HEK293 (cell line): ENCODE data around the gene TRDMT1.
A peak's percentile ranks its signal among the peaks of the same experiment; 100 is the strongest.

Source experiments
- CTCF ChIA-PET: fragments of 350-600 bp; formaldehyde crosslinking; extraction: SDS; loops from one replicate; lab custom pipeline; 2021; ENCODE audit warnings: antibody characterized with exemption; lab: Yijun Ruan, JAX
- POLR2A ChIA-PET: fragments of 300-600 bp; formaldehyde crosslinking; extraction: SDS; loops from one replicate; lab custom pipeline; 2020; ENCODE audit warnings: antibody characterized with exemption, inconsistent platforms; lab: Yijun Ruan, JAX
- H3K27ac ChIP-seq: fragments of 200-500 bp; sonication (Bioruptor generic); 2 replicates; pipeline ENCODE4 v1.5.1; 2014; ENCODE audit warnings: low read depth, low read length, control low read depth, inconsistent platforms; ENCODE audit errors: extremely low read depth
- H3K36me3 ChIP-seq, 2 experiments: fragments of 200-500 bp in 1 of 2; sonication (Bioruptor generic) in 1 of 2; 1 replicate in 1 of 2; 2 replicates in 1 of 2; pipeline ENCODE4 v1.5.1; 2014 to 2017; ENCODE audit warnings: inconsistent platforms in 2 of 2, low read length in 2 of 2; ENCODE audit not compliant: control insufficient read depth in 2 of 2, insufficient read depth in 1 of 2
- H3K4me1 ChIP-seq: fragments of 200-500 bp; sonication (Bioruptor generic); 2 replicates; pipeline ENCODE4 v1.5.1; 2014; ENCODE audit warnings: mild to moderate bottlenecking, low read length, inconsistent platforms; ENCODE audit not compliant: control insufficient read depth, insufficient read depth
- H3K4me3 ChIP-seq: 2 replicates; pipeline ENCODE4 v1.5.1; 2011; ENCODE audit warnings: low read depth, mild to moderate bottlenecking, control low read depth, low read length, moderate library complexity
- H3K9me3 ChIP-seq: fragments of 200-500 bp; sonication (Bioruptor generic); 2 replicates; pipeline ENCODE4 v1.5.1; 2014; ENCODE audit warnings: low read depth, low read length, inconsistent platforms; ENCODE audit not compliant: control insufficient read depth, insufficient read depth
- KLF10 ChIP-seq: fragments of 450-650 bp; IDR thresholded peaks from 2 replicates; pipeline ENCODE4 v1.5.1; 2018; ENCODE audit warnings: missing biosample characterization, mild to moderate bottlenecking, missing genetic modification characterization
- KLF16 ChIP-seq: fragments of 450-650 bp; formaldehyde crosslinking; IDR thresholded peaks from 2 replicates; pipeline ENCODE4 v1.5.1; 2017; ENCODE audit warnings: missing biosample characterization, missing genetic modification characterization
- OSR2 ChIP-seq: fragments of 450-650 bp; formaldehyde crosslinking; IDR thresholded peaks from 2 replicates; pipeline ENCODE4 v1.5.1; 2016; ENCODE audit warnings: missing biosample characterization, missing genetic modification characterization
- OVOL3 ChIP-seq: fragments of 450-650 bp; formaldehyde crosslinking; IDR thresholded peaks from 2 replicates; pipeline ENCODE4 v1.5.1; 2016; ENCODE audit warnings: missing biosample characterization, missing genetic modification characterization
- SP7 ChIP-seq: fragments of 450-650 bp; formaldehyde crosslinking; IDR thresholded peaks from 2 replicates; pipeline ENCODE4 v1.5.1; 2016; ENCODE audit warnings: missing biosample characterization, missing genetic modification characterization
- ZBTB17 ChIP-seq: fragments of 450-650 bp; formaldehyde crosslinking; IDR thresholded peaks from 2 replicates; pipeline ENCODE4 v1.5.1; 2016; ENCODE audit warnings: missing biosample characterization, missing genetic modification characterization
- ZBTB20 ChIP-seq: fragments of 450-650 bp; formaldehyde crosslinking; IDR thresholded peaks from 2 replicates; pipeline ENCODE4 v1.5.1; 2016; ENCODE audit warnings: missing biosample characterization, missing genetic modification characterization
- ZEB2 ChIP-seq: fragments of 450-650 bp; formaldehyde crosslinking; IDR thresholded peaks from 2 replicates; pipeline ENCODE4 v1.5.1; 2016; ENCODE audit warnings: missing biosample characterization, missing genetic modification characterization
- ZFP37 ChIP-seq: fragments of 450-650 bp; formaldehyde crosslinking; IDR thresholded peaks from 2 replicates; pipeline ENCODE4 v1.5.1; 2016; ENCODE audit warnings: missing biosample characterization, missing genetic modification characterization
- ZFP69B ChIP-seq: fragments of 450-650 bp; formaldehyde crosslinking; IDR thresholded peaks from 2 replicates; pipeline ENCODE4 v1.5.1; 2016; ENCODE audit warnings: missing biosample characterization, missing genetic modification characterization
- ZNF157 ChIP-seq: fragments of 450-650 bp; formaldehyde crosslinking; IDR thresholded peaks from 2 replicates; pipeline ENCODE4 v1.5.1; 2016; ENCODE audit warnings: missing biosample characterization, missing genetic modification characterization
- ZNF24 ChIP-seq: fragments of 450-650 bp; formaldehyde crosslinking; IDR thresholded peaks from 2 replicates; pipeline ENCODE4 v1.5.1; 2016; ENCODE audit warnings: missing biosample characterization, missing genetic modification characterization
- ZNF311 ChIP-seq: fragments of 450-650 bp; formaldehyde crosslinking; IDR thresholded peaks from 2 replicates; pipeline ENCODE4 v1.5.1; 2017; ENCODE audit warnings: missing biosample characterization, missing genetic modification characterization, borderline replicate concordance
- ZNF416 ChIP-seq: fragments of 450-650 bp; formaldehyde crosslinking; IDR thresholded peaks from 2 replicates; pipeline ENCODE4 v1.5.1; 2016; ENCODE audit warnings: missing biosample characterization, missing genetic modification characterization
- ZNF48 ChIP-seq: fragments of 450-650 bp; formaldehyde crosslinking; IDR thresholded peaks from 2 replicates; pipeline ENCODE4 v1.5.1; 2016; ENCODE audit warnings: missing biosample characterization, missing genetic modification characterization
- ZNF544 ChIP-seq: fragments of 450-650 bp; formaldehyde crosslinking; IDR thresholded peaks from 2 replicates; pipeline ENCODE4 v1.5.0; 2017; ENCODE audit warnings: missing biosample characterization, missing genetic modification characterization
- ZNF558 ChIP-seq: fragments of 450-650 bp; formaldehyde crosslinking; IDR thresholded peaks from 2 replicates; pipeline ENCODE4 v1.5.1; 2016; ENCODE audit warnings: missing biosample characterization, missing genetic modification characterization
- ZNF621 ChIP-seq: fragments of 450-650 bp; formaldehyde crosslinking; IDR thresholded peaks from 2 replicates; pipeline ENCODE4 v1.5.1; 2017; ENCODE audit warnings: missing biosample characterization, missing genetic modification characterization
- ZNF623 ChIP-seq: fragments of 450-650 bp; formaldehyde crosslinking; IDR thresholded peaks from 2 replicates; pipeline ENCODE4 v1.5.1; 2016; ENCODE audit warnings: missing biosample characterization, missing genetic modification characterization
- ZNF629 ChIP-seq: fragments of 450-650 bp; formaldehyde crosslinking; IDR thresholded peaks from 2 replicates; pipeline ENCODE4 v1.5.1; 2017; ENCODE audit warnings: missing biosample characterization, missing genetic modification characterization
- ZNF654 ChIP-seq: fragments of 450-650 bp; formaldehyde crosslinking; IDR thresholded peaks from 2 replicates; pipeline ENCODE4 v1.5.1; 2016; ENCODE audit warnings: low read depth, missing biosample characterization, missing genetic modification characterization
- ZNF707 ChIP-seq: fragments of 450-650 bp; formaldehyde crosslinking; IDR thresholded peaks from 2 replicates; pipeline ENCODE4 v1.5.1; 2016; ENCODE audit warnings: missing biosample characterization, missing genetic modification characterization
- ZNF76 ChIP-seq: fragments of 450-650 bp; formaldehyde crosslinking; IDR thresholded peaks from 2 replicates; pipeline ENCODE4; 2016; ENCODE audit warnings: low read depth, missing biosample characterization, missing genetic modification characterization, borderline replicate concordance
- ZNF837 ChIP-seq: fragments of 450-650 bp; formaldehyde crosslinking; IDR thresholded peaks from 2 replicates; pipeline ENCODE4 v1.5.1; 2016; ENCODE audit warnings: missing biosample characterization, missing genetic modification characterization
- TF ChIP-seq, protein P1 (sequence below): fragments of 450-650 bp; formaldehyde crosslinking; IDR thresholded peaks from 2 replicates; pipeline ENCODE4 v1.5.1; 2016; ENCODE audit warnings: missing biosample characterization, missing genetic modification characterization
- TF ChIP-seq, protein P2 (sequence below): fragments of 450-650 bp; formaldehyde crosslinking; IDR thresholded peaks from 2 replicates; pipeline ENCODE4 v1.5.1; 2016; ENCODE audit warnings: missing biosample characterization, missing genetic modification characterization, low read depth
- TF ChIP-seq, protein P3 (sequence below): fragments of 450-650 bp; formaldehyde crosslinking; IDR thresholded peaks from 2 replicates; pipeline ENCODE4 v1.5.1; 2017; ENCODE audit warnings: missing biosample characterization, missing genetic modification characterization
- TF ChIP-seq, protein P4 (sequence below): fragments of 450-650 bp; formaldehyde crosslinking; IDR thresholded peaks from 2 replicates; pipeline ENCODE4; 2016; ENCODE audit warnings: missing biosample characterization, missing genetic modification characterization
- TF ChIP-seq, protein P5 (sequence below): fragments of 450-650 bp; formaldehyde crosslinking; IDR thresholded peaks from 2 replicates; pipeline ENCODE4 v1.5.1; 2016; ENCODE audit warnings: missing biosample characterization, missing genetic modification characterization
- TF ChIP-seq, protein P6 (sequence below): fragments of 450-650 bp; formaldehyde crosslinking; IDR thresholded peaks from 2 replicates; pipeline ENCODE4 v1.5.1; 2016; ENCODE audit warnings: missing biosample characterization, missing genetic modification characterization

TRDMT1 gene

DNA sequence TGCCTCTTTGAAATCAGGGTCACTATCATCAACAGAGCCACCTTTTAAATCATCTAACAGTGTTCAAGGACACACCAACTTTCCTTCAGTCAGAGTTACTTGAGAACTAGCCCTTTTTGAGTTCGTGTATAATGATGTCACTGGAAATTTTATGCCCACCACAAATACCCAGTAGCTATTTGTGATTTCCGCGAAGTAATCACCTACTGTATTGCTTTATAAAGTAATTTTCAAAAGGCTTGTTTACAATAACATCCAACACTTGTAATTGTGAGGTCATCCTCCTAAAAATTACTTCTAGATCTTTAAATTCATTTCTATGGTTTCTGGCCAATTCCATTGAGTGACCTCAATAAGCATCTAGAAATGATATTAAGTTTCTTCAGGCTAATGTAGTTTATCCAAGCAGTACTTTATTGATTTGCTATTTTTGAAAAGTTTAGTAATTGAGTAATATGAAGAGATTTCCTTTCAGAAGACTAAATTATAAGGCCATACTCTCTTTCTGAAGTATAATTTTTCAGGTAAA is 12.8 kb downstream of the TRDMT1 start (continued):
- TF ChIP-seq ZFP37 (no peak), ZNF558 (peak; percentile 51; the same call in 1 of the 2 replicates), KLF10 (tag by site-specific recombination) (peak; percentile 24; the same call in 1 of the 2 replicates), ZNF629 (peak; percentile 86), ZNF623 (tag by site-specific recombination) (no peak), ZNF24 (tag by site-specific recombination) (peak; percentile 63; the same call in 1 of the 2 replicates), ZBTB17 (tag by site-specific recombination) (no peak; the same call in 1 of the 2 replicates), SP7 (tag by site-specific recombination) (0 out of 2 replicates have a peak, but pooled peaks have one; percentile 23), ZEB2 (tag by site-specific recombination) (peak; percentile 31), OSR2 (tag by site-specific recombination) (peak; percentile 76), ZNF654 (tag by site-specific recombination) (0 out of 2 replicates have a peak, but pooled peaks have one; percentile 3)
- TF ChIP-seq, protein P1, sequence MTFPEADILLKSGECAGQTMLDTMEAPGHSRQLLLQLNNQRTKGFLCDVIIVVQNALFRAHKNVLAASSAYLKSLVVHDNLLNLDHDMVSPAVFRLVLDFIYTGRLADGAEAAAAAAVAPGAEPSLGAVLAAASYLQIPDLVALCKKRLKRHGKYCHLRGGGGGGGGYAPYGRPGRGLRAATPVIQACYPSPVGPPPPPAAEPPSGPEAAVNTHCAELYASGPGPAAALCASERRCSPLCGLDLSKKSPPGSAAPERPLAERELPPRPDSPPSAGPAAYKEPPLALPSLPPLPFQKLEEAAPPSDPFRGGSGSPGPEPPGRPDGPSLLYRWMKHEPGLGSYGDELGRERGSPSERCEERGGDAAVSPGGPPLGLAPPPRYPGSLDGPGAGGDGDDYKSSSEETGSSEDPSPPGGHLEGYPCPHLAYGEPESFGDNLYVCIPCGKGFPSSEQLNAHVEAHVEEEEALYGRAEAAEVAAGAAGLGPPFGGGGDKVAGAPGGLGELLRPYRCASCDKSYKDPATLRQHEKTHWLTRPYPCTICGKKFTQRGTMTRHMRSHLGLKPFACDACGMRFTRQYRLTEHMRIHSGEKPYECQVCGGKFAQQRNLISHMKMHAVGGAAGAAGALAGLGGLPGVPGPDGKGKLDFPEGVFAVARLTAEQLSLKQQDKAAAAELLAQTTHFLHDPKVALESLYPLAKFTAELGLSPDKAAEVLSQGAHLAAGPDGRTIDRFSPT (tag by site-specific recombination) = peak; percentile 54; the same call in 1 of the 2 replicates

DNA sequence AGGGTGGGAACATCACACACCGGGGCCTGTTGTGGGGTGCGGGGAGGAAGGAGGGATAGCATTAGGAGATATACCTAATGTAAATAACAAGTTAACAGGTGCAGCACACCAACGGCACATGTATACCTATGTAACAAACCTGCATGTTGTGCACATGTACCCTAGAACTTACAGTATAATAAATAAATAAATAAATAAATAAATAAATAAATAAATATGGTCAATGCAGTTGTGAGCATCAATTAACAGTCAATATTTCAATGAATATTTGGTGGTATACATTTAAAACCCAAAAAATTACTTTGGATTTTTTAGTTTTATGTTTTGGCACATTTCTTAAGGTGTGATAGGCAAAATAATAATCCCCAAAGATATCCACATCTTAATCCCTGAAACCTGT is 15.6 kb downstream of the TRDMT1 start:
- CTCF ChIA-PET = no interaction called here
- no peak overlapping the region for H3K4me3 ChIP-seq
- no peak overlapping the region for H3K27ac ChIP-seq
- POLR2A ChIA-PET = no interaction called here
- no peaks in the 10 kb centered on the region for H3K9me3 ChIP-seq
- H3K36me3 ChIP-seq = no peaks in the 10 kb centered on the region
- 0 out of 2 replicates have a peak, but pooled peaks cover 3% of the 10 kb centered on the region for H3K4me1 ChIP-seq
- TF ChIP-seq ZNF311 (no peak), ZBTB20 (tag by site-specific recombination) (no peak), ZFP69B (no peak), ZNF837 (tag by site-specific recombination) (no peak), ZNF707 (tag by site-specific recombination) (no peak), OVOL3 (tag by site-specific recombination) (no peak), ZNF416 (tag by site-specific recombination) (no peak), ZNF157 (tag by site-specific recombination) (no peak), ZNF621 (tag by site-specific recombination) (no peak), KLF16 (tag by site-specific recombination) (no peak), ZNF544 (tag by site-specific recombination) (no peak), ZNF76 (tag by site-specific recombination) (no peak), ZNF48 (tag by site-specific recombination) (no peak)
- TF ChIP-seq, protein P2, sequence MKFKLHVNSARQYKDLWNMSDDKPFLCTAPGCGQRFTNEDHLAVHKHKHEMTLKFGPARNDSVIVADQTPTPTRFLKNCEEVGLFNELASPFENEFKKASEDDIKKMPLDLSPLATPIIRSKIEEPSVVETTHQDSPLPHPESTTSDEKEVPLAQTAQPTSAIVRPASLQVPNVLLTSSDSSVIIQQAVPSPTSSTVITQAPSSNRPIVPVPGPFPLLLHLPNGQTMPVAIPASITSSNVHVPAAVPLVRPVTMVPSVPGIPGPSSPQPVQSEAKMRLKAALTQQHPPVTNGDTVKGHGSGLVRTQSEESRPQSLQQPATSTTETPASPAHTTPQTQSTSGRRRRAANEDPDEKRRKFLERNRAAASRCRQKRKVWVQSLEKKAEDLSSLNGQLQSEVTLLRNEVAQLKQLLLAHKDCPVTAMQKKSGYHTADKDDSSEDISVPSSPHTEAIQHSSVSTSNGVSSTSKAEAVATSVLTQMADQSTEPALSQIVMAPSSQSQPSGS (tag by site-specific recombination) = no peak
- TF ChIP-seq, protein P3, sequence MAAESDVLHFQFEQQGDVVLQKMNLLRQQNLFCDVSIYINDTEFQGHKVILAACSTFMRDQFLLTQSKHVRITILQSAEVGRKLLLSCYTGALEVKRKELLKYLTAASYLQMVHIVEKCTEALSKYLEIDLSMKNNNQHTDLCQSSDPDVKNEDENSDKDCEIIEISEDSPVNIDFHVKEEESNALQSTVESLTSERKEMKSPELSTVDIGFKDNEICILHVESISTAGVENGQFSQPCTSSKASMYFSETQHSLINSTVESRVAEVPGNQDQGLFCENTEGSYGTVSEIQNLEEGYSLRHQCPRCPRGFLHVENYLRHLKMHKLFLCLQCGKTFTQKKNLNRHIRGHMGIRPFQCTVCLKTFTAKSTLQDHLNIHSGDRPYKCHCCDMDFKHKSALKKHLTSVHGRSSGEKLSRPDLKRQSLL = no peak
- TF ChIP-seq, protein P4, sequence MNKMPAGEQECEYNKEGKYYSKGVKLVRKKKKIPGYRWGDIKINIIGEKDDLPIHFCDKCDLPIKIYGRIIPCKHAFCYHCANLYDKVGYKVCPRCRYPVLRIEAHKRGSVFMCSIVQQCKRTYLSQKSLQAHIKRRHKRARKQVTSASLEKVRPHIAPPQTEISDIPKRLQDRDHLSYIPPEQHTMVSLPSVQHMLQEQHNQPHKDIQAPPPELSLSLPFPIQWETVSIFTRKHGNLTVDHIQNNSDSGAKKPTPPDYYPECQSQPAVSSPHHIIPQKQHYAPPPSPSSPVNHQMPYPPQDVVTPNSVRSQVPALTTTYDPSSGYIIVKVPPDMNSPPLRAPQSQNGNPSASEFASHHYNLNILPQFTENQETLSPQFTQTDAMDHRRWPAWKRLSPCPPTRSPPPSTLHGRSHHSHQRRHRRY (tag by site-specific recombination) = no peak
- TF ChIP-seq, protein P5, sequence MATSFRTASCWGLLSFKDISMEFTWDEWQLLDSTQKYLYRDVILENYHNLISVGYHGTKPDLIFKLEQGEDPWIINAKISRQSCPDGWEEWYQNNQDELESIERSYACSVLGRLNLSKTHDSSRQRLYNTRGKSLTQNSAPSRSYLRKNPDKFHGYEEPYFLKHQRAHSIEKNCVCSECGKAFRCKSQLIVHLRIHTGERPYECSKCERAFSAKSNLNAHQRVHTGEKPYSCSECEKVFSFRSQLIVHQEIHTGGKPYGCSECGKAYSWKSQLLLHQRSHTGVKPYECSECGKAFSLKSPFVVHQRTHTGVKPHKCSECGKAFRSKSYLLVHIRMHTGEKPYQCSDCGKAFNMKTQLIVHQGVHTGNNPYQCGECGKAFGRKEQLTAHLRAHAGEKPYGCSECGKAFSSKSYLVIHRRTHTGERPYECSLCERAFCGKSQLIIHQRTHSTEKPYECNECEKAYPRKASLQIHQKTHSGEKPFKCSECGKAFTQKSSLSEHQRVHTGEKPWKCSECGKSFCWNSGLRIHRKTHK (tag by site-specific recombination) = no peak
- TF ChIP-seq, protein P6, sequence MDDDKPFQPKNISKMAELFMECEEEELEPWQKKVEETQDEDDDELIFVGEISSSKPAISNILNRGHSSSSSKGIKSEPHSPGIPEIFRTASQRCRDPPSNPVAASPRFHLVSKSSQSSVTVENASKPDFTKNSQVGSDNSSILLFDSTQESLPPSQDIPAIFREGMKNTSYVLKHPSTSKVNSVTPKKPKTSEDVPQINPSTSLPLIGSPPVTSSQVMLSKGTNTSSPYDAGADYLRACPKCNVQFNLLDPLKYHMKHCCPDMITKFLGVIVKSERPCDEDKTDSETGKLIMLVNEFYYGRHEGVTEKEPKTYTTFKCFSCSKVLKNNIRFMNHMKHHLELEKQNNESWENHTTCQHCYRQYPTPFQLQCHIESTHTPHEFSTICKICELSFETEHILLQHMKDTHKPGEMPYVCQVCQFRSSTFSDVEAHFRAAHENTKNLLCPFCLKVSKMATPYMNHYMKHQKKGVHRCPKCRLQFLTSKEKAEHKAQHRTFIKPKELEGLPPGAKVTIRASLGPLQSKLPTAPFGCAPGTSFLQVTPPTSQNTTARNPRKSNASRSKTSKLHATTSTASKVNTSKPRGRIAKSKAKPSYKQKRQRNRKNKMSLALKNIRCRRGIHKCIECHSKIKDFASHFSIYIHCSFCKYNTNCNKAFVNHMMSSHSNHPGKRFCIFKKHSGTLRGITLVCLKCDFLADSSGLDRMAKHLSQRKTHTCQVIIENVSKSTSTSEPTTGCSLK = no peak
